ENCODE results near the gene VTN. TPM values are rescaled to one million over a fixed set of nuclear protein-coding genes. Genes with fewer than 3 reads are reported as not detected.

VTN gene
- total RNA-seq, 2 experiments from 2014 or later, result not detected

DNA sequence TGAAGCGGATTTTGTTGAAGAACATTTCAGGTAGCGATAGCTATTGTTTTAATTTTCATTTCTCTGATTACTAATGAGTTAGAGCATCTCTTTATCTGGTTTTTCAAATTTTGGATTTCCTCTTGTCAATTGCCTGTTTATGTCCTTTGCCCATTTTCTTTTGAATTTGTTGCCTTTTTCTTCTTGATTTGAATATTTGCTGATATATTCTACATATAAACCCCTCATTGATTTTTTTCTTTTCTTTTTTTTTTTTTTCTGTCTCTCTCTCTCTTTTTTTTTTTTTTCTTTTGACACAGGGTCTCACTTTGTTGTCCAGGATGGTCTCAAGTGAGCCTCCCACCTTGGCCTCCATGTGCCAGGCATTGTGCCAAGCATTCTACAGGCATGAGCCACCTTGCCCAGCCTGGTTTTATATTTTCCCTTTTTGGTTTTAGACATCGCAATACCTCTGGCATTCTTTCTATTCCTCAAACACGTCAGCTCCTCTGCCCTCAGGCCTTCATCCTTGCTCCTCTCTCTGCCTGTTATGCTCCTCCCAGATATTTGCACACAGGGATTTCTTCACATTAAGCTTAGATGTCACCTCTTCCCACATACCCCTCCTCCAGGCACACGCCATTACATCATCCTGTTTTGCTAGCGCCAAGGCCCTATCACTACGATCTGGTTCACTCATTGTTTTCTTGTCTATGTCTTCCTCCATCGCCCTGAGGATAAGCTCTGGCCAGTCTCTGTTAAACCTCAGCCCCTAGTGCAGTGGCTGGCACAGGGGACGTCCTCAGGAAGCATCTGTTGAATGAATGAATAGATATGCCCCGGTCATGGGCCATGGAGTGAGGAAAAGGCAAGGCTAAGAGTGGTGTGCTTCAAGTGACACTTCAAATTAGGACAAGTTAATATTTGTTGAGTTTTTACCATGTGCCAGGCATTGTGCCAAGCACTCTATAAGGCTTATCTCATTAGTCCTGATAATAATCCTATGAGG, 10.0 kb upstream of the VTN start:
- DNase-seq, result no peak
- H3K9me3 Mint-ChIP-seq, result no peaks in the 10 kb centered on the region
- peaks cover 12% of the 10 kb centered on the region for H3K27me3 Mint-ChIP-seq (ENCODE audit: low read depth)
- peaks cover 19% of the 10 kb centered on the region for H3K4me1 Mint-ChIP-seq (ENCODE audit: low read depth)
- no peak overlapping the region for H3K27ac Mint-ChIP-seq
- CTCF ChIA-PET, result interaction anchor here (1.6 kb wide), 1 partner anchor 161 kb away, joined by 4 read pairs; no protein-coding TSS in a partner anchor
- H3K4me3 Mint-ChIP-seq, result no peak overlapping the region
- H3K36me3 Mint-ChIP-seq (ENCODE audit: low read depth), result peaks cover 8% of the 10 kb centered on the region
- intact Hi-C loops (cut with micrococcal nuclease), result no loop called here

DNA sequence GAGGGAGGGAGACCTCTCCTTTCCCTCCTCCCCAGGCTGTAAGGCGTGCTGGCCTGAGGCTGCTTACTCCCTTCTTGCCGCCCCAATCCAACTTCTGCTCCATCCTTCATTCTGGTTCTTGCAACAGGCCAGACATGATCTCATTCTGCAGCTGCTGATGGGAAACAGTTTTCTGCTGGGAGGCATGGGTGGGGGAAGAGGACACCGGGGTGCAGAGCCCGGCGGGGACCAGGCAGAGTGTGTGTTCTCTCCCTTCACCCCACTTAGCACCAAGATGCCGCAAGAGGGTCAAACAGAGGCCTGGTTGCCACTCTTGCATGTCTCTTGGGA, 2.8 kb upstream of the VTN start:
- Mint-ChIP-seq H3K4me1 (ENCODE audit: low read depth) (peaks cover 21% of the 10 kb centered on the region), H3K27me3 (ENCODE audit: low read depth) (no peaks in the 10 kb centered on the region), H3K36me3 (ENCODE audit: low read depth) (peaks cover 6% of the 10 kb centered on the region), H3K4me3 (peak overlapping the region; percentile 79), H3K9me3 (no peaks in the 10 kb centered on the region), H3K27ac (no peak overlapping the region)
- DNase-seq, result no peak
- CTCF ChIA-PET, result interaction anchor here (1.3 to 2.0 kb wide), 2 partner anchors 9 to 44 kb away, joined by 6 to 7 read pairs; no protein-coding TSS in a partner anchor
- intact Hi-C loops (cut with micrococcal nuclease), result loop anchor here (1.0 to 5.0 kb wide), 2 partner anchors 54 to 174 kb away; partner anchors contain the start of gene TMEM97

DNA sequence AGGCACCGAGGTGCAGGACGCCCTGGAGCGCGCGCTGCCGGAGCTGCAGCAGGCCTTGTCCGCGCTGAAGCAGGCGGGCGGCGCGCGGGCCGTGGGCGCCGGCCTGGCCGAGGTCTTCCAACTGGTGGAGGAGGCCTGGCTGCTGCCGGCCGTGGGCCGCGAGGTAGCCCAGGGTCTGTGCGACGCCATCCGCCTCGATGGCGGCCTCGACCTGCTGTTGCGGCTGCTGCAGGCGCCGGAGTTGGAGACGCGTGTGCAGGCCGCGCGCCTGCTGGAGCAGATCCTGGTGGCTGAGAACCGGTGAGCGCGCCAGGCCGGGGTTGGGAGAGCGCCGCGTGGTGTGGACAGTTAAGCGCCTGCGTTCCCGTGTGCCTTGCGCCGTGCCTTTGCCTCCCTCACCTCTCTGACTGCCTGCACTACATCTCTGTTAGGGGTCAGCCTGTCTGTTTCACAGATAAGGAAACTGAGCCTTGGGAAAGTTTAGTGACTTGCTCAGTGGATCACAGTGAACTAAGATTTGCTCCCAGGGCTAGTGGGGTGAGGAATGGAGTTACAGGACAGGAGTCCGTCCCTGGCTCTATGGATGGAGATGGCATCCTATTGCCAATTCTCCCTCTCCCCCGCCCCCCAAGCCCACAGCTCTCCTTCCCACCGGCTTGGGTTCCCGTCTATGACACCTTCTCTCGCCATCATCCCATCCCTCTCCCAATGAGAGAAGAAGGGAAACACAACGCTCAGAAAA, 2.3 kb upstream of the VTN start:
- H3K4me3 Mint-ChIP-seq, result peak overlapping the region; percentile 79
- CTCF ChIA-PET, result interaction anchor here (1.1 to 1.3 kb wide), 2 partner anchors 9 to 44 kb away, joined by 3 to 6 read pairs; no protein-coding TSS in a partner anchor
- H3K36me3 Mint-ChIP-seq (ENCODE audit: low read depth), result peaks cover 6% of the 10 kb centered on the region
- intact Hi-C loops (cut with micrococcal nuclease), result loop anchor here (1.0 to 5.0 kb wide), 2 partner anchors 53 to 175 kb away; partner anchors contain the start of gene TMEM97
- peaks cover 21% of the 10 kb centered on the region for H3K4me1 Mint-ChIP-seq (ENCODE audit: low read depth)
- peak; percentile 34 for DNase-seq
- H3K9me3 Mint-ChIP-seq, result no peaks in the 10 kb centered on the region
- H3K27me3 Mint-ChIP-seq (ENCODE audit: low read depth), result no peaks in the 10 kb centered on the region
- H3K27ac Mint-ChIP-seq, result no peak overlapping the region

DNA sequence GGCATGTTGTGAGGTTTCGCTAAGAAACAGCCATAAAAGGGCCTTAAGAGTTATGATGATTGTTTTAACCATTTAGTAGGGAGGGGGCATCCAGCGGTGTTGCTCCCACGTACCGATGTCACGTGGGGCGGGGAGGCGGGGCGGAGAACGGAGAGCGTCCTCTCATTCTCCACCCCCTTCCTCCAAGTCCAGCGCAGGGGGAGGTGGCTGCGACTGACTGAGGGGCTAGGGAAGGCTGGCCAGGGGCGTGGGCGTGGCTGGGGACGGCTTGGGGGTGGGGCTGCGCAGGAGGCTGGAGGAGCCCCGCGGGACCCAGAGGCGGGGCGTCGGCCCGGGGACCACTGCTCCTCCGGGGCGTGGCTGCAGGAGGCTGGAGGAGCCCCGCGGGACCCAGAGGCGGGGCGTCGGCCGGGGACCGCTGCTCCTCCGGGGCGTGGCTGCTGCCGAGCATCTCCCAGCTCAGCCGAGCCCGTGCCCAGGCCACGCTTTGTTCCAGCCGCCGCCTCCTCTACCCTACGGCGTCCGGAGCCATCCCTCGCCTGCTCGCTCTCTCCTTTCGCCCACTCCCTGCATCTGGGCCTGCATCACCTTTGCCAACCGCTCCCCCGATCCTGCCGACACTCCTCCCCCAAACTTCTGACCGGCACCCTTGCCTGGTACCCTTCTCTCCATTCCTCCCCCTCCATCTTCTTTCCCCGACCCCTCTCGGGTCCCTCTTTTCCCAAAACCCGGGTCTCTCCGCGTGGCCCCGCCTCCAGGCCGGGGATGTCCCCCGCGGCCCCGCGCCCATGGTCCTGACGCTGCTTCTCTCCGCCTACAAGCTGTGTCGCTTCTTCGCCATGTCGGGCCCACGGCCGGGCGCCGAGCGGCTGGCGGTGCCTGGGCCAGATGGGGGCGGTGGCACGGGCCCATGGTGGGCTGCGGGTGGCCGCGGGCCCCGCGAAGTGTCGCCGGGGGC, 1.4 kb upstream of the VTN start, which contains the start of gene SARM1:
SARM1 (plus strand) TSS at position 450 of the 958 bp plus-strand sequence; CDS start at position 789, 339 bp downstream.
- Mint-ChIP-seq H3K4me3 (peak within 1 kb of the TSS; percentile 89), H3K9me3 (no peaks in the 10 kb centered on the region), H3K36me3 (ENCODE audit: low read depth) (peaks cover 8% of the 10 kb centered on the region), H3K27me3 (ENCODE audit: low read depth) (no peaks in the 10 kb centered on the region), H3K27ac (peak within 1 kb of the TSS; percentile 47), H3K4me1 (ENCODE audit: low read depth) (peaks cover 21% of the 10 kb centered on the region)
- CTCF ChIA-PET, result interaction anchor here (1.1 kb wide), 1 partner anchor 45 kb away, joined by 3 read pairs; no protein-coding TSS in a partner anchor
- peak; percentile 85 for DNase-seq
- intact Hi-C loops (cut with micrococcal nuclease), result loop anchor here (1.0 to 5.0 kb wide), 5 partner anchors 13 to 176 kb away; partner anchors contain the start of genes IFT20, POLDIP2, TMEM97 and TNFAIP1

GRCh38 chr17:28370744-28371103, 617 bp upstream of the VTN start:
- Mint-ChIP-seq H3K9me3 (no peaks in the 10 kb centered on the region), H3K36me3 (ENCODE audit: low read depth) (peaks cover 9% of the 10 kb centered on the region), H3K27ac (peak overlapping the region; percentile 31), H3K4me3 (peak overlapping the region; percentile 89), H3K27me3 (ENCODE audit: low read depth) (no peaks in the 10 kb centered on the region), H3K4me1 (ENCODE audit: low read depth) (peaks cover 21% of the 10 kb centered on the region)
- intact Hi-C loops (cut with micrococcal nuclease), result loop anchor here (1.0 to 5.0 kb wide), 4 partner anchors 13 to 177 kb away; partner anchors contain the start of genes IFT20, POLDIP2 and TNFAIP1
- DNase-seq, result no peak
- CTCF ChIA-PET, result no interaction called here

- Mint-ChIP-seq H3K36me3 (ENCODE audit: low read depth) (peaks cover 7% of the 10 kb centered on the region), H3K4me1 (ENCODE audit: low read depth) (peaks cover 21% of the 10 kb centered on the region), H3K4me3 (no peak overlapping the region), H3K27ac (no peak overlapping the region), H3K27me3 (ENCODE audit: low read depth) (no peaks in the 10 kb centered on the region), H3K9me3 (no peaks in the 10 kb centered on the region)
- intact Hi-C loops (cut with micrococcal nuclease), result loop anchor here (5.0 kb wide), 1 partner anchor 178 kb away; no protein-coding TSS in a partner anchor
- CTCF ChIA-PET, result no interaction called here
- DNase-seq, result no peak
These were observed 448 bp downstream of the VTN start for GRCh38 chr17:28369684-28370034.

DNA sequence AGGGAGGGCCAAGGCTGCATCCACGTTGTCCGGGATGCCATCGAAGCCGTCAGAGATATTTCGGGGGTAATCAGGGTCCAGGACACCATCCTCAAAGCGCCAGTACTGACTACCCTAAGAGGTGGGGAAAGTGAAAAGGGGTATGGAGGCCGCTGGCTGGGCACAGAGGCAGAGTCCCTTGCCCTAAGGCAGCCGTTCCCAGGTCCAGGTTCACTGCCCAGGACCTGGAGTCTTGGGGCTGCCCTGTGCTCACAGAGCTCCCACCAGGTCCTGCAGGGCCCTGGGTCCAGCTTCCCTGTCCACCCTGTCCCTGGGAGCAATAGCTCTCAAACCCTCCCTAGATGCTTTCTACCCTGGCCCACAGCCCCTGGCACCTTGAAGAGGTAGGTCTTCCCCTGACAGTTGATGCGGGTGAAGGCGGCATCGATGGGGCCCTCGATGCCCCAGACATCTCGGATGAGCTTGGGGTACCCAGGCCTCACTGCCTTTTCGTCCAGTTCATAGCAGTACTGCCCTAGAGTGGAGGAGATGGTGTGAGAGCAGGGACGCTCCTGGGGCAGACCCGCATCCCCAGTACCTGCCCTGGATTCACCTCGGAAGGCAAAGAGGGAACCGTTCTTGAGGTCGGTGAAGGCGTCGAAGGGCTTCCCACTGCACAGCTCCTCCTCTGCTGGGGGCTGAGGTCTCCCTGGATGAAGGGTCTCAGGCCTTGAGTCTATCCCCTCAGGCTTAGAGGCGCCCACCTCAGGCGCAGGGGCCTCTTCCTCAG, 1.0 kb downstream of the VTN start:
- Mint-ChIP-seq H3K27me3 (ENCODE audit: low read depth) (no peaks in the 10 kb centered on the region), H3K27ac (no peak overlapping the region), H3K4me1 (ENCODE audit: low read depth) (peaks cover 21% of the 10 kb centered on the region), H3K36me3 (ENCODE audit: low read depth) (peaks cover 7% of the 10 kb centered on the region), H3K9me3 (no peaks in the 10 kb centered on the region), H3K4me3 (no peak overlapping the region)
- intact Hi-C loops (cut with micrococcal nuclease), result no loop called here
- no peak for DNase-seq
- CTCF ChIA-PET, result no interaction called here

- intact Hi-C loops (cut with micrococcal nuclease), result no loop called here
- DNase-seq, result no peak
- CTCF ChIA-PET, result no interaction called here
- H3K9me3 Mint-ChIP-seq, result no peaks in the 10 kb centered on the region
- peaks cover 7% of the 10 kb centered on the region for H3K36me3 Mint-ChIP-seq (ENCODE audit: low read depth)
- H3K27me3 Mint-ChIP-seq (ENCODE audit: low read depth), result no peaks in the 10 kb centered on the region
- H3K4me3 Mint-ChIP-seq, result no peak overlapping the region
- peaks cover 17% of the 10 kb centered on the region for H3K4me1 Mint-ChIP-seq (ENCODE audit: low read depth)
- H3K27ac Mint-ChIP-seq, result no peak overlapping the region
These were observed 1.7 kb downstream of the VTN start for GRCh38 chr17:28368306-28368831.

GRCh38 chr17:28367641-28368305, 2.3 kb downstream of the VTN start:
- no peaks in the 10 kb centered on the region for H3K9me3 Mint-ChIP-seq
- H3K27me3 Mint-ChIP-seq (ENCODE audit: low read depth), result no peaks in the 10 kb centered on the region
- no peak overlapping the region for H3K27ac Mint-ChIP-seq
- H3K4me3 Mint-ChIP-seq, result no peak overlapping the region
- intact Hi-C loops (cut with micrococcal nuclease), result no loop called here
- peaks cover 11% of the 10 kb centered on the region for H3K4me1 Mint-ChIP-seq (ENCODE audit: low read depth)
- H3K36me3 Mint-ChIP-seq (ENCODE audit: low read depth), result peaks cover 7% of the 10 kb centered on the region
- CTCF ChIA-PET, result no interaction called here
- no peak for DNase-seq

GRCh38 chr17:28366605-28367004, 3.5 kb downstream of the VTN start:
- Mint-ChIP-seq H3K36me3 (ENCODE audit: low read depth) (peaks cover 7% of the 10 kb centered on the region), H3K4me3 (no peak overlapping the region), H3K4me1 (ENCODE audit: low read depth) (peaks cover 4% of the 10 kb centered on the region), H3K9me3 (no peaks in the 10 kb centered on the region), H3K27me3 (ENCODE audit: low read depth) (no peaks in the 10 kb centered on the region), H3K27ac (no peak overlapping the region)
- CTCF ChIA-PET, result no interaction called here
- no peak for DNase-seq
- intact Hi-C loops (cut with micrococcal nuclease), result no loop called here
